K562 (cell line): Measurements from ENCODE around the gene DCTN2. TPM values are rescaled to one million over a fixed set of nuclear protein-coding genes. Genes with fewer than 3 reads are reported as not detected.

Source experiments
- ELF2 ChIP-seq: fragments of 250-450 bp; sonication (Bioruptor Pico); IDR thresholded peaks from 2 replicates; pipeline ENCODE4 v1.5.0; 2021; ENCODE audit warnings: mild to moderate bottlenecking
- HNRNPUL1 ChIP-seq: fragments of 200-400 bp; formaldehyde crosslinking; IDR thresholded peaks from 2 replicates; pipeline ENCODE4 v1.6.1; 2017; ENCODE audit warnings: low read length
- MBD2 ChIP-seq: sonication (generic); IDR thresholded peaks from 2 replicates; pipeline ENCODE4 v1.6.1; 2016; ENCODE audit warnings: low read depth, borderline replicate concordance
- RBBP5 ChIP-seq: fragments of 200-600 bp; sonication (generic); IDR thresholded peaks from 2 replicates; pipeline ENCODE4 v1.6.1; 2012; ENCODE audit warnings: borderline replicate concordance, mild to moderate bottlenecking, low read length, control low read depth, inconsistent platforms; ENCODE audit not compliant: insufficient read depth, poor library complexity, severe bottlenecking
- RFX1 ChIP-seq: fragments of 450-650 bp; IDR thresholded peaks from 2 replicates; pipeline ENCODE4 v1.6.1; 2016; ENCODE audit warnings: mild to moderate bottlenecking, moderate library complexity
- SNRNP70 ChIP-seq: fragments of 200-400 bp; formaldehyde crosslinking; optimal IDR thresholded peaks from 2 replicates; pipeline ENCODE3; 2017; ENCODE audit warnings: low read depth, low read length
- SRSF3 ChIP-seq: fragments of 200-400 bp; formaldehyde crosslinking; IDR thresholded peaks from 2 replicates; pipeline ENCODE4 v1.6.1; 2016; ENCODE audit warnings: mild to moderate bottlenecking, low read length, moderate library complexity; ENCODE audit not compliant: insufficient read depth
- ZBTB40 ChIP-seq, 2 experiments: fragments of 450-650 bp in 1 of 2; sonication (generic) in 1 of 2; formaldehyde crosslinking in 1 of 2; IDR thresholded peaks; 2 replicates each; pipeline versions ENCODE4 v1.7.1 to v1.9.0; 2016 to 2022; ENCODE audit warnings: inconsistent platforms in 1 of 2, mild to moderate bottlenecking in 1 of 2, missing genetic modification reagents in 1 of 2
- ZNF280A ChIP-seq: fragments of 450-650 bp; IDR thresholded peaks from 2 replicates; pipeline ENCODE4 v1.6.1; 2018; ENCODE audit warnings: mild to moderate bottlenecking, low read depth; ENCODE audit not compliant: partially characterized antibody
- ZNF778 ChIP-seq: fragments of 450-650 bp; formaldehyde crosslinking; IDR thresholded peaks from 2 replicates; pipeline ENCODE4 v1.4.0; 2020; ENCODE audit warnings: mild to moderate bottlenecking, moderate library complexity
- polyA plus RNA-seq, 8 experiments: library from polyadenylated mRNA; depleted of rRNA in 4 of 8; stranded (reverse) in 5 of 8; unstranded in 3 of 8; fragments of >200 nt; fragmentation: Nextera tagmentation in 2 of 8; fragmentation: Illumina TruSeq in 1 of 8; extraction: Ambion mirVana in 2 of 8; extraction: Trizol in 1 of 8; gene quantifications; 2 replicates each; pipeline versions ENCODE4 v1.2.1 to v1.2.3, GENCODE V29; 2011 to 2014; ENCODE audit warnings: inconsistent platforms in 1 of 8, missing spikeins in 1 of 8
- total RNA-seq, 7 experiments: library from RNA; depleted of rRNA in 6 of 7; stranded (reverse); fragments of >200 nt in 6 of 7; fragmentation: Illumina TruSeq in 2 of 7; extraction: Trizol in 2 of 7; gene quantifications; 2 replicates each; pipeline versions ENCODE4 v1.2.1 to v1.2.3, GENCODE V29; 2011 to 2021; ENCODE audit warnings: low replicate concordance in 1 of 7
- TF ChIP-seq, protein P1 (sequence below): fragments of 250-450 bp; sonication (Bioruptor Pico); IDR thresholded peaks from 2 replicates; pipeline ENCODE4 v1.5.0; 2022; ENCODE audit warnings: mild to moderate bottlenecking

Gene DCTN2
- total and polyA plus RNA-seq, 9 of the 15 experiments (the other 6 are each of a cell fraction or from before 2014, with no cell fraction given) = 43.6 to 270 (median 125) TPM

DNA sequence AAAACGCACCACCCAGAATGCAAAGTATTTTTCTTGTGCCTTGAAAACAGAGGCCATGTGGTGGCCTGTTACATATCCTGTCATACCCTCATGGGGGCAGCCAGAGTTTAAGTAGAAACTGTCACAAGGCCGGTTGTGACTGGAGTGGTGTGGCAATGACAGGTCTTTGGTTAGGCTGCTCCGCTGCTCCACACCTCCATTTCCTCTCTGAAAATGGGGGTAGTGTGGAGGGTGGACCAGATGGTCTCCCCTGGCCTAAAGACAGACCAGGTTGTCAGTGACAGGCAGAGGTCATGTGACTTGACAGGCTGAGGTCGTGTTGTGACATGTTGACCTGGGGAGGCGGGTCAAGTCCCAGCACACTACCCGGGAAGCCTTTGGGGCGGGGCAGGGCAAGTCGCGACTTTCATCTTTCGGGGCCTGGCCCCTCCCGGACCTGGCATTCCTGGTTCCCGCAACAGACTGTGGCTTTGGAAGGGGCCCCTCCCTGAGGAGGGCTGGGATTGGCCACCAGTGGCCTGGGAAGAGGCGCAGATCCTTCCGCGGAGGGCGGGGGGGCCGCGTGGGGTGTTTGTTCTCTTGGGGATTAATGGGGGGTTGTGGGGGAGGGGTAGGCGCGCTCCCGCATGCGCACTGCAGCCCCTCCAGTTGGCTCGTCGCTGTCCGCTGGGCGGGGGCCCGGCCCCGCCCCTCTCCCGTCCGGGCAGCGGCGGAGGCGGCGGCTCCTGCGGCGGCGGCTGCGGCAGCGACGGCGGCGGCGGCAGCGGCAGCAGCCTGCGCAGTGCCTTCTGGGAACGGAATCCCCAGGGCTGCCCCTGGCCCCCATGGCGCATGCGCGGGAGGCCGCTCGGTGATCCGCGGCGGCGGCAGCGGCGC lies 24.7 kb downstream of the DCTN2 start, which contains the start of gene MBD6 (continued):
- TF ChIP-seq ZBTB40 (IDR thresholded peaks at IDR 0.05) (no peak), ZBTB40 (CRISPR knock-in tag; IDR thresholded peaks at IDR 0.05) (no peak), RBBP5 (no peak), SNRNP70 (no peak), ZNF778 (CRISPR knock-in tag) (no peak), ZNF280A (no peak), MBD2 (no peak; the same call in 1 of the 2 replicates), HNRNPUL1 (no peak), RFX1 (no peak), ELF2 (CRISPR knock-in tag) (no peak), SRSF3 (no peak)
- TF ChIP-seq, protein P1, sequence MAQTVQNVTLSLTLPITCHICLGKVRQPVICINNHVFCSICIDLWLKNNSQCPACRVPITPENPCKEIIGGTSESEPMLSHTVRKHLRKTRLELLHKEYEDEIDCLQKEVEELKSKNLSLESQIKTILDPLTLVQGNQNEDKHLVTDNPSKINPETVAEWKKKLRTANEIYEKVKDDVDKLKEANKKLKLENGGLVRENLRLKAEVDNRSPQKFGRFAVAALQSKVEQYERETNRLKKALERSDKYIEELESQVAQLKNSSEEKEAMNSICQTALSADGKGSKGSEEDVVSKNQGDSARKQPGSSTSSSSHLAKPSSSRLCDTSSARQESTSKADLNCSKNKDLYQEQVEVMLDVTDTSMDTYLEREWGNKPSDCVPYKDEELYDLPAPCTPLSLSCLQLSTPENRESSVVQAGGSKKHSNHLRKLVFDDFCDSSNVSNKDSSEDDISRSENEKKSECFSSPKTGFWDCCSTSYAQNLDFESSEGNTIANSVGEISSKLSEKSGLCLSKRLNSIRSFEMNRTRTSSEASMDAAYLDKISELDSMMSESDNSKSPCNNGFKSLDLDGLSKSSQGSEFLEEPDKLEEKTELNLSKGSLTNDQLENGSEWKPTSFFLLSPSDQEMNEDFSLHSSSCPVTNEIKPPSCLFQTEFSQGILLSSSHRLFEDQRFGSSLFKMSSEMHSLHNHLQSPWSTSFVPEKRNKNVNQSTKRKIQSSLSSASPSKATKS (CRISPR knock-in tag) = no peak
